Mesothelial cell of epicardium (in vitro differentiated cells): ENCODE data around the gene ANKAR. TPM values are rescaled to one million over a fixed set of nuclear protein-coding genes. Genes with fewer than 3 reads are reported as not detected.

Source experiments
- DNase-seq, 2 experiments: peaks; one replicate each; pipeline ENCODE4 v3.0.0; 2021; ENCODE audit warnings: low spot score in 2 of 2; ENCODE audit not compliant: unreplicated experiment in 2 of 2
- H3K27ac Mint-ChIP-seq: 2 replicates; pipeline ENCODE4 v1.8.0; 2021; ENCODE audit warnings: mixed read lengths
- H3K27me3 Mint-ChIP-seq: 2 replicates; pipeline ENCODE4 v1.8.0; 2021; ENCODE audit warnings: low read depth, mixed read lengths
- H3K36me3 Mint-ChIP-seq: 2 replicates; pipeline ENCODE4 v1.8.0; 2021; ENCODE audit warnings: mixed read lengths
- H3K4me1 Mint-ChIP-seq: 2 replicates; pipeline ENCODE4 v1.8.0; 2021; ENCODE audit warnings: mixed read lengths
- H3K4me3 Mint-ChIP-seq: 2 replicates; pipeline ENCODE4 v1.8.0; 2021; ENCODE audit warnings: mild to moderate bottlenecking, moderate library complexity, mixed read lengths
- H3K9me3 Mint-ChIP-seq: 2 replicates; pipeline ENCODE4 v1.8.0; 2021; ENCODE audit warnings: mixed read lengths
- CTCF ChIP-seq: fragments of 200-600 bp; sonication (generic); IDR thresholded peaks from one replicate; pipeline ENCODE4 v1.5.0; 2021; ENCODE audit warnings: antibody characterized with exemption; ENCODE audit not compliant: unreplicated experiment
- total RNA-seq: library from RNA; stranded (reverse); gene quantifications from 3 replicates; pipeline ENCODE4 v1.2.1, GENCODE V29; 2021

Gene ANKAR
- total RNA-seq, 1 donor from 2014 or later: 14.6 TPM

GRCh38 chr2:189673661-189674373 is 653 bp upstream of the ANKAR start:
- Mint-ChIP-seq H3K36me3 (peaks cover 21% of the 10 kb centered on the region), H3K4me1 (peaks cover 18% of the 10 kb centered on the region), H3K27ac (peak overlapping the region; percentile 28), H3K4me3 (peak overlapping the region; percentile 55), H3K9me3 (peaks cover 16% of the 10 kb centered on the region), H3K27me3 (no peaks in the 10 kb centered on the region)
- no peak for TF ChIP-seq CTCF
- no peak for DNase-seq

- Mint-ChIP-seq H3K36me3 (peaks cover 24% of the 10 kb centered on the region), H3K4me1 (peaks cover 18% of the 10 kb centered on the region), H3K9me3 (peaks cover 26% of the 10 kb centered on the region), H3K4me3 (no peak overlapping the region), H3K27me3 (no peaks in the 10 kb centered on the region), H3K27ac (no peak overlapping the region)
- no peak for DNase-seq
- TF ChIP-seq CTCF: no peak
Measured at GRCh38 chr2:189676471-189676870, 2.0 kb downstream of the ANKAR start.

GRCh38 chr2:189679226-189679625 is 4.8 kb downstream of the ANKAR start:
- peaks cover 24% of the 10 kb centered on the region for H3K36me3 Mint-ChIP-seq
- peaks cover 14% of the 10 kb centered on the region for H3K4me1 Mint-ChIP-seq
- no peak for DNase-seq
- TF ChIP-seq CTCF: no peak
- H3K4me3 Mint-ChIP-seq: no peak overlapping the region
- peaks cover 26% of the 10 kb centered on the region for H3K9me3 Mint-ChIP-seq
- no peak overlapping the region for H3K27ac Mint-ChIP-seq
- H3K27me3 Mint-ChIP-seq: no peaks in the 10 kb centered on the region

- peaks cover 11% of the 10 kb centered on the region for H3K4me1 Mint-ChIP-seq
- no peak for DNase-seq
- TF ChIP-seq CTCF: no peak
- peaks cover 26% of the 10 kb centered on the region for H3K9me3 Mint-ChIP-seq
- no peak overlapping the region for H3K4me3 Mint-ChIP-seq
- no peaks in the 10 kb centered on the region for H3K27me3 Mint-ChIP-seq
- no peak overlapping the region for H3K27ac Mint-ChIP-seq
- peaks cover 24% of the 10 kb centered on the region for H3K36me3 Mint-ChIP-seq
Measured at GRCh38 chr2:189681203-189681602, 6.7 kb downstream of the ANKAR start.

GRCh38 chr2:189681903-189682302 is 7.4 kb downstream of the ANKAR start:
- no peak overlapping the region for H3K4me3 Mint-ChIP-seq
- no peaks in the 10 kb centered on the region for H3K27me3 Mint-ChIP-seq
- H3K27ac Mint-ChIP-seq: no peak overlapping the region
- TF ChIP-seq CTCF: no peak
- peaks cover 16% of the 10 kb centered on the region for H3K4me1 Mint-ChIP-seq
- H3K36me3 Mint-ChIP-seq: peaks cover 24% of the 10 kb centered on the region
- H3K9me3 Mint-ChIP-seq: peaks cover 26% of the 10 kb centered on the region
- no peak for DNase-seq
